Stomach smooth muscle (tissue), 2 donors: ENCODE results near the gene FANK1.

Experiments used
- H3K27ac ChIP-seq: one replicate; pipeline ENCODE4 v1.7.0; 2013; ENCODE audit warnings: mild to moderate bottlenecking, low read length, inconsistent platforms
- H3K27me3 ChIP-seq, 2 donors: one replicate each; pipeline ENCODE4 v1.7.0; 2013; ENCODE audit warnings: low read length in 2 of 2; ENCODE audit not compliant: insufficient read depth in 2 of 2, control insufficient read depth in 1 of 2
- H3K36me3 ChIP-seq, 2 donors: one replicate each; pipeline ENCODE4 v1.7.0; 2013; ENCODE audit warnings: low read length in 2 of 2; ENCODE audit not compliant: control insufficient read depth in 2 of 2, insufficient read depth in 2 of 2
- H3K4me1 ChIP-seq: one replicate; pipeline ENCODE4 v1.7.0; 2013; ENCODE audit warnings: low read length; ENCODE audit not compliant: control insufficient read depth, insufficient read depth
- H3K4me3 ChIP-seq, 2 donors: one replicate each; pipeline ENCODE4 v1.7.0; 2013; ENCODE audit warnings: low read length in 2 of 2
- H3K9ac ChIP-seq, 2 donors: one replicate each; pipeline ENCODE4 v1.7.0; 2013; ENCODE audit warnings: low read length in 2 of 2, mild to moderate bottlenecking in 1 of 2
- H3K9me3 ChIP-seq, 2 donors: one replicate each; pipeline ENCODE4 v1.7.0; 2013; ENCODE audit warnings: low read length in 2 of 2; ENCODE audit not compliant: control insufficient read depth in 2 of 2
- donor health status: healthy.
- donor health status: Pancreatic carcinoma.

The FANK1 gene

DNA sequence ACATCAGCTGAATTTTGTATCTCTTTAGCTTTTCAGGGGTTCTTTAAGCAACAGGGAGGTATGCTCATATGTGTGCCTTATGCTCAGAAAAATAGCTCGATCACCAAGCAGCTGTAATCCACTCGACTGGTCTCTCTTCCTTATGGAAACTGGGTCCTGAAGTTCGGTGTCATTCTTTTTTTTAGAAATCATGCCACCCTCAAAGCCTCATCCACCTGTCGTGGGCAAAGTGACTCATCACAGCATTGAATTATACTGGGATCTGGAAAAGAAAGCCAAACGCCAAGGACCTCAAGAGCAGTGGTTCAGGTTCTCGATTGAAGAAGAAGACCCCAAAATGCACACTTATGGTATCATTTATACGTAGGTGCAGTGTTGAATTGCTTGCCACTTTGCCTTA is 83.6 kb downstream of the FANK1 start:
- Histone ChIP-seq H3K4me3 (no peak overlapping the region), H3K36me3 (no peaks in the 10 kb centered on the region), H3K27ac (no peak overlapping the region), H3K27me3 (no peaks in the 10 kb centered on the region), H3K9me3 (no peaks in the 10 kb centered on the region), H3K9ac (no peak overlapping the region), H3K4me1 (no peaks in the 10 kb centered on the region)

DNA sequence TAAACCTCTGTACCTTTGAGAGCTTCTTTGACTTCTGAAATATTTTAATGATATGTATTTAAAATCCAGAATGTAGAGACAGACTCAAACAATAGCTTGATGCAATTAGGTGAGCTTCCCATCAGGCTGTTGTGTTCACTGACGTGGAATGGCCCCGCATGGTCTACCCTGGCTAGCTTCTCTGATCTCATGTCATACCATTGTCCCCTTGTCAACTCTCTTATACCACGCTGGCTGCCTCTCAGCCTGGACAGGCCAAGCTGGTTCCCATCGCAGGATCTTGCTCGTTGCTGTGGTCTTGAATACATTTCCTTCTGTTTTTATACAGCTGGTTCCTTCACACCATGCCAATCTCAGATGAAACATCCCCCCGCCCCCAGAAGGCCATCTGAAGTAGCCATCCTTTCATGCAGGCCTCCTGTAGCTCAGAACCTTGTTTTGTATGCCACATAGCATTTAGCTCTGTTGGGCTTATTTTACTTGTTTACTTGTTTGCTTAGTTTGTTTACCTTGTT is 84.2 kb downstream of the FANK1 start:
- Histone ChIP-seq H3K36me3 (no peaks in the 10 kb centered on the region), H3K4me3 (no peak overlapping the region), H3K9me3 (no peaks in the 10 kb centered on the region), H3K27ac (no peak overlapping the region), H3K4me1 (no peaks in the 10 kb centered on the region), H3K27me3 (no peaks in the 10 kb centered on the region), H3K9ac (no peak overlapping the region)

DNA sequence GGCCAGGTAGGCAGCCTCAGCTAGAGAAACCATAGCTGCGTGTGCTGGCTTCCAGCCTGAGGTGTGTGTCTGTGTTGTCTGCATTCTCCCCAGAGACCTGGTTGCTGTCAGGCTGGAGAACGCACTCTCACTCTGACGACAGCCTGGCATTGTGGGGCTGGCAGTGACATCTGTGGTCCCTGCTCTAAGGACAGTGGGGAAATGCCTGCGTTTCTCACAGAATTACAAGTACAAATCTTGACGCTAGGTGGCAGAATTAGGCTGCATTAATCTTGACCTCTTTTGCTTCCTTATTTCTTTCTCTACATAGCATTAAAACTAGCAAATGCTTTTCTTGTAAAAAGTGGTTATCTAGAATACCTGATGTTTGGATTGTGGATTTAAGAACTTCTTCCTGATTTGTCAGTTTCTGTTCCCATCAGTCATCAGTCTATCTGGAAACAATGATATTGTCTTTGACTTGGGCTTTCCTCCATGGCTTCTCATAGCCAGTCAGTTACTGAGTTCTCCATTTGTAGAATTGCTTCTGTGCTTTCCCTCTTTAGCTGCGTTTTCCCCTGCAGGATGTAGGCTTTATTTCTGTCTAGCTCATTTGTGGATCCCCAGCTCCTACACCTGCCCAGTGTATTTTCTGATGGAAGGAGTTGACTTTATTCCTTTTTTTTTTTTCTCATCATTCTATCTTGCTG is 86.0 kb downstream of the FANK1 start:
- Histone ChIP-seq H3K36me3 (no peaks in the 10 kb centered on the region), H3K27me3 (no peaks in the 10 kb centered on the region), H3K27ac (no peak overlapping the region), H3K4me1 (no peaks in the 10 kb centered on the region), H3K4me3 (no peak overlapping the region), H3K9me3 (no peaks in the 10 kb centered on the region), H3K9ac (no peak overlapping the region)

DNA sequence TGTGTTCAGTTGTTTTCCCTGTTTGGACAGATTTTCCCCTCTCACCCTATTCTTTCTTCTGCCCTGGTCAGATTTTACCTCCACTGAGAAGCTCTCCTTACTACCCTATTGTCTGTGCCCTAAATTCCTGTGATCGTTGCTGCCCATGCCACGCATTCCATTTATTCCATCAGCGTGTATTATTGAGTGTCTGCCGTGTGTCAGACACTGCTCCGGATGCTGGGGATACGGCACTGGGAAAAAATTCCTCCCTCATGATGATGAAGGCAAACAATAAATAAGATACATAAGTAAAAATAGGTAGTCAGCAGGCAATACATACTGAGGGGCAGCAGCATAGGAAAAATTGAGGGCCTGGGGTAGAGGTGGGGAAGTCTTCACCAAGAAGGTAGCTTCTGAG is 86.8 kb downstream of the FANK1 start:
- Histone ChIP-seq H3K4me3 (no peak overlapping the region), H3K36me3 (no peaks in the 10 kb centered on the region), H3K9me3 (no peaks in the 10 kb centered on the region), H3K9ac (no peak overlapping the region), H3K27ac (no peak overlapping the region), H3K4me1 (no peaks in the 10 kb centered on the region), H3K27me3 (no peaks in the 10 kb centered on the region)

DNA sequence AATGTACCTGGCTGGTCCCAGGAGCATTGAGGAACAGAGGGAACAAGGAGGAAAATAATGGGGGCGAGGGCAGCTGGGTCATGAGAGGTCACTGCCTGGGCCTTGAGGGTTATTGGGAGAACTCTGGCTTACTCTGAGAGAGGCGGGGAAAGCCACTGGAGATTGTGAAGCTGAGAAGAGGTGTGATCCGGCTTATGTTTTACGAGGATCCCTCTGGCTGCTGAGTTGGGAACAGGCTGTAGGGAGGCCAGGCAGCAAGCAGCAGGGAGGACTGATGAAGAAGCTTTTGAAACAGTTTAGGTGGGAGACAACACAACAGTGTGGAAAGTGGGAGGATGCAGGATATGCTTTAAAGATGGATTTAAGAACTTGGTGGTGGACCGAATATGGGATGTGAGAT is 87.3 kb downstream of the FANK1 start:
- Histone ChIP-seq H3K9me3 (no peaks in the 10 kb centered on the region), H3K4me3 (no peak overlapping the region), H3K27me3 (no peaks in the 10 kb centered on the region), H3K36me3 (no peaks in the 10 kb centered on the region), H3K9ac (no peak overlapping the region), H3K4me1 (no peaks in the 10 kb centered on the region), H3K27ac (no peak overlapping the region)

DNA sequence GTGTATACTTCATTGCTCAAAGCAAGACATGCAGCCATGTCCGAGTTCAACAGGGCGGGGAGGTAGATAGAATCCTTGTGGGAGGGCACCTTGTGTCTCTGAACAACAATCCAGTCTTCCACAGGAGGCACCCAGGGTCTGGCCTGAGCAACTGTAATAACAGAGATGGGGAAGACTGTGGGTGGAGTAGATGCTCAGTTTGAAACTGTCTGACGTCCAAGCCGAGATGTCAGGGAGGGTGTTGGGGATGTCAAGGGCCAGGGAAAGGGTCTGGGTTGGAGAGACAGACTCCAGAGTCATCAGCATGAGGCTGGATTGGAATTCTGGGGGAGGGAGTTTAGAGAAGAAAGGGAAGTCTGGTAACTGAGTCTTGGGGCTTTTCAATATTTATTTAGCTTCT is 88.0 kb downstream of the FANK1 start:
- Histone ChIP-seq H3K4me1 (no peaks in the 10 kb centered on the region), H3K9ac (no peak overlapping the region), H3K36me3 (no peaks in the 10 kb centered on the region)

DNA sequence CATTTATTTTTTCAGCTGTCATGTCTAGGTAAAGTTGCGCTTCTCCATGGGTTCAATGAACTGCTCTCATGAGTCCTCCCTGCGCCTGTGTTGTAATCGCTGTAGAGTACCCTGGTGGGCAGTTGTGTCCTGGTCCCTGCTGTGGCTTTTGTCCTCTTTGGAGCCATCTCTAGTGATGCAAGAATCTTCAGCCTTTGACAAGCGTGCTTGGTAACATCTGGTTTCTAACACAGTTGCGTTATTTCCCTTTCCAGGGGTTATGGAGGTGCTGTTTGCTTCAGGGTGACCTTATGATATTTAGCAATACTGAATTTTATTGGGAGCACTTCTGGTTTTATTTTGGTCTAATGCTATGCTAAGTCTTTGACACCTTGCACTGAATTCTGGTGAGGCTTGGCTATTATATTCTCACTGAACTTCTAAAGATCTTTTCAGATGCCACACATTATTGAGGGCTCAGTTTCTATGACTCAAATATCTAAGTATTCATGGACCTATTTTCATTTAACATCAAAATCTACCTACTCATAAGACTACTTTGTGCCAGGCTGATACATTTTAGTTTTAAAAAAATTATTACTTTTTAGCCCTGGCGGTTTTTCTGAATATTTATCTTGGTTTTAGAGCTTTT is 88.6 kb downstream of the FANK1 start:
- Histone ChIP-seq H3K4me3 (no peak overlapping the region), H3K27ac (no peak overlapping the region), H3K27me3 (no peaks in the 10 kb centered on the region), H3K9me3 (no peaks in the 10 kb centered on the region), H3K9ac (no peak overlapping the region), H3K4me1 (no peaks in the 10 kb centered on the region), H3K36me3 (no peaks in the 10 kb centered on the region)

More for the DNA sequence above, 88.0 kb downstream of the FANK1 start:
- no peak overlapping the region for H3K4me3 ChIP-seq
- no peaks in the 10 kb centered on the region for H3K27me3 ChIP-seq
- no peak overlapping the region for H3K27ac ChIP-seq
- H3K9me3 ChIP-seq = no peaks in the 10 kb centered on the region

DNA sequence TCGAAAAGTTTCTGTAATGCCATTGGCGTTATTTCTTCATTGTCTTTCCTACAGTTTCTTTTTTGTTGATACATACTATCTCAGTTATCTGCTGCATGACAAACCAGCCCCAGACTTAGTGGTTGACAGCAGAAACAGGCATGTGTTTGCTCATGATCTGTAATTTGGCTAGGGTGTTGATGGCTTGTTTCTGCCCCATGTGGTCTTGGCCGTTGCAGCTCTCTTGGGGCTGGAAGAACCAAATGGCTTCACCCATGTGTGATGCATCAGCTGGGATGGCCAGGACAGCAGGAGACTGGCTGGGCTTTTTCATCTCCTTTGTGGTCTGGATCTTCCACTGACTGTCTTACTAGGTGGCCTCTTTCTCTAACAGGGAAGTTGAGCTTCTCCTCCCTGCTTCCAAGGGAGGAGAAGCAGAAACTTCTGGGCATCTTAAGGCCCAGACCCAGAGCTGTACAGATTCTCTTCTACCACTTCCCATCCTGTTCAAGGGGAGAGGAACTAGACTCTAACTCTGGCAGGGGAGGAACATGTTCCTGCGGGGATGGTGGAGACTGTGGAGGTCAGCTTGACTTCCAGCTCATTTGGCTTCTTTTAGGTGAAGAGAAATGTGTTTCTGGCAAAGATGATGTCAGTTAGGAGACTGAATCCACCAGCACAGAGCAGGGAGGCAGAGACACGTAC is 89.3 kb downstream of the FANK1 start:
- Histone ChIP-seq H3K9me3 (no peaks in the 10 kb centered on the region), H3K4me3 (no peak overlapping the region), H3K9ac (no peak overlapping the region), H3K36me3 (no peaks in the 10 kb centered on the region), H3K27ac (no peak overlapping the region), H3K4me1 (no peaks in the 10 kb centered on the region), H3K27me3 (no peaks in the 10 kb centered on the region)

DNA sequence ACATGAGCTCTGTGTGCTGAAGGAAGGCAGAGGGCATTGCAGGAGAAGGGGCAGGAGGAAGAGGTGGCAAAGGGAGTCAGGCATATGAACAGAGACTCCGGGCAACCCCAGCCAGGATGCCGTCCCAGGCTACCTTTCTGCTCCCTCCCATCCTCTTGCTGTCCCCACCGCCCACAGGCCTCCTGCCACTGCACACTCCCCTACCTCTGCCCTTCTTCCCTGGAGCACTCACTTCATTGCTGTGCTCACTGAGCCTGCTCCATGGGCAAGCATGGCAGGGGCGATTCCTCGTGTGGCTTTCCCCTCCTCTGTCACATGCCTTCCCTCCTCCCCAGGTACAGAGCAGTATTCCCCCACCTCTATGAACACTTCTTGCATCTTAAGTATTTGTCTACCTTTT is 93.4 kb downstream of the FANK1 start:
- H3K9ac ChIP-seq = no peak overlapping the region
- no peaks in the 10 kb centered on the region for H3K9me3 ChIP-seq
- H3K36me3 ChIP-seq = no peaks in the 10 kb centered on the region
- H3K4me3 ChIP-seq = no peak overlapping the region
- no peaks in the 10 kb centered on the region for H3K4me1 ChIP-seq
- no peaks in the 10 kb centered on the region for H3K27me3 ChIP-seq
- H3K27ac ChIP-seq = no peak overlapping the region

DNA sequence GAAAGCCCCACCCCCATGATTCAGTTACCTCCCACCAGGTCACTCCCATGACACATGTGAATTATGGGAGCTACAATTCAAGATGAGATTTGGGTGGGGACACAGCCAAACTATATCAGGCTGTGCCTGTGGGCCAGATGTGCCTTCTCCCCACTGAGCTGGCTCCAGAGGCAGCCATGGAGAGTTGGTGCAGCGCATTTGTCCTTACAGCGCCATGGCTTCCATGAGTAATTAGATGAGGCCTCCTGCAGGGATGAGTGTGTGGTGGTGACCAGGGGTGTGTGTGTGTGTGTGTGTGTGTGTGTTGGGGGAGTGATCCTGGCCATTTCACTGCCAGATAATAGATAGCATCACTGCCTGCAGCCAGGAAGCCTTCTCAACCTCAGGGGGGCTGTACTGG is 94.6 kb downstream of the FANK1 start:
- Histone ChIP-seq H3K9ac (no peak overlapping the region), H3K36me3 (no peaks in the 10 kb centered on the region), H3K4me1 (no peaks in the 10 kb centered on the region), H3K9me3 (no peaks in the 10 kb centered on the region), H3K27ac (no peak overlapping the region), H3K4me3 (no peak overlapping the region), H3K27me3 (no peaks in the 10 kb centered on the region)

DNA sequence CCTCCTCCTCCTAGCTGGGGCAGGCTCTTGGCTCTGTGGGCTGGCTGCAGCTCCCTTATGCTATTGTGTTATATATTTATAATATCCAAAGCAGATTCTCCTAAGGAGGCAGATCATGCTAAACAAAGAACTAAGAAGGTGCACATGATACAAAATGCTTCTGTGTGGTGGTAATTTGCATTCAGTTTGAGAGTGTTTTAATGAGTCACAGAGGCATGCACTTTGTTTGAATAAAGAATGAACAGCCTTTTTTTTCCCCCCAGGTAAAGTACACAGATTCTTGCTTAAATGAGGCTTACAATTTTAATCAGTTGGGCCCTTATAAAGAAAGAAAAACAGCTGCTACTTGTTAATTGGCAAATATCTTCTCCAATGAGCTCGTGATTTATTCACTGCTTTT is 95.0 kb downstream of the FANK1 start:
- Histone ChIP-seq H3K4me3 (no peak overlapping the region), H3K27me3 (no peaks in the 10 kb centered on the region), H3K9me3 (no peaks in the 10 kb centered on the region), H3K36me3 (no peaks in the 10 kb centered on the region), H3K27ac (no peak overlapping the region), H3K4me1 (no peaks in the 10 kb centered on the region), H3K9ac (no peak overlapping the region)
